ENCODE measurements around the gene SRGAP2C.
"Not testable (repeated sequence)": the region's sequence is repeated elsewhere in the genome, so short reads cannot be mapped to it uniquely, and the experiment has no call there.

DNA sequence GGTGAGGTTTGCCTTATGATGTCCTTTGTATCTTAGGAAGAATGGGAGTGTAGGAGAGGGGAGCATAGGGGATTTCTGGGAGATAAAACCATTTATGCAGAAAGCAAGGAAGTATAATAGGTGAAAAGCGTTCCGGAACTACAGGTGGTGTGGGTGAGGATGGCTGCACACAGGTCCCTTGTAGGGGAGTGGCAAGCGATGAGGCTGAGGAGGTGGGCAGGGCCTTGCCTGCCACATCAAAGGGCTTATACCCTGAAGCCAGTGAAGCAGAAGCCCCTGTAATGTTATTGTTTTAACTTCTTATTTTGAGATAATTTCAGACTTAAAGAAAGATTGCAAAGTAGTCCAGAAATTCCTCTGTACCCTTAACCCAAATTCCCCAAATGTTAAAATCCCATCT, 159.6 kb downstream of the SRGAP2C start:
- TF ChIP-seq HDAC2 (IDR thresholded peaks at IDR 0.05); POLR2A (IDR thresholded peaks at IDR 0.05; ENCODE audit: low read length): not testable (repeated sequence)
- TF ChIP-seq, protein P1, sequence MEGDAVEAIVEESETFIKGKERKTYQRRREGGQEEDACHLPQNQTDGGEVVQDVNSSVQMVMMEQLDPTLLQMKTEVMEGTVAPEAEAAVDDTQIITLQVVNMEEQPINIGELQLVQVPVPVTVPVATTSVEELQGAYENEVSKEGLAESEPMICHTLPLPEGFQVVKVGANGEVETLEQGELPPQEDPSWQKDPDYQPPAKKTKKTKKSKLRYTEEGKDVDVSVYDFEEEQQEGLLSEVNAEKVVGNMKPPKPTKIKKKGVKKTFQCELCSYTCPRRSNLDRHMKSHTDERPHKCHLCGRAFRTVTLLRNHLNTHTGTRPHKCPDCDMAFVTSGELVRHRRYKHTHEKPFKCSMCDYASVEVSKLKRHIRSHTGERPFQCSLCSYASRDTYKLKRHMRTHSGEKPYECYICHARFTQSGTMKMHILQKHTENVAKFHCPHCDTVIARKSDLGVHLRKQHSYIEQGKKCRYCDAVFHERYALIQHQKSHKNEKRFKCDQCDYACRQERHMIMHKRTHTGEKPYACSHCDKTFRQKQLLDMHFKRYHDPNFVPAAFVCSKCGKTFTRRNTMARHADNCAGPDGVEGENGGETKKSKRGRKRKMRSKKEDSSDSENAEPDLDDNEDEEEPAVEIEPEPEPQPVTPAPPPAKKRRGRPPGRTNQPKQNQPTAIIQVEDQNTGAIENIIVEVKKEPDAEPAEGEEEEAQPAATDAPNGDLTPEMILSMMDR (IDR thresholded peaks at IDR 0.05) = not testable (repeated sequence)
- TF ChIP-seq, protein P2, sequence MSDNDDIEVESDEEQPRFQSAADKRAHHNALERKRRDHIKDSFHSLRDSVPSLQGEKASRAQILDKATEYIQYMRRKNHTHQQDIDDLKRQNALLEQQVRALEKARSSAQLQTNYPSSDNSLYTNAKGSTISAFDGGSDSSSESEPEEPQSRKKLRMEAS (IDR thresholded peaks at IDR 0.05) = not testable (repeated sequence)
- TF ChIP-seq, protein P3, sequence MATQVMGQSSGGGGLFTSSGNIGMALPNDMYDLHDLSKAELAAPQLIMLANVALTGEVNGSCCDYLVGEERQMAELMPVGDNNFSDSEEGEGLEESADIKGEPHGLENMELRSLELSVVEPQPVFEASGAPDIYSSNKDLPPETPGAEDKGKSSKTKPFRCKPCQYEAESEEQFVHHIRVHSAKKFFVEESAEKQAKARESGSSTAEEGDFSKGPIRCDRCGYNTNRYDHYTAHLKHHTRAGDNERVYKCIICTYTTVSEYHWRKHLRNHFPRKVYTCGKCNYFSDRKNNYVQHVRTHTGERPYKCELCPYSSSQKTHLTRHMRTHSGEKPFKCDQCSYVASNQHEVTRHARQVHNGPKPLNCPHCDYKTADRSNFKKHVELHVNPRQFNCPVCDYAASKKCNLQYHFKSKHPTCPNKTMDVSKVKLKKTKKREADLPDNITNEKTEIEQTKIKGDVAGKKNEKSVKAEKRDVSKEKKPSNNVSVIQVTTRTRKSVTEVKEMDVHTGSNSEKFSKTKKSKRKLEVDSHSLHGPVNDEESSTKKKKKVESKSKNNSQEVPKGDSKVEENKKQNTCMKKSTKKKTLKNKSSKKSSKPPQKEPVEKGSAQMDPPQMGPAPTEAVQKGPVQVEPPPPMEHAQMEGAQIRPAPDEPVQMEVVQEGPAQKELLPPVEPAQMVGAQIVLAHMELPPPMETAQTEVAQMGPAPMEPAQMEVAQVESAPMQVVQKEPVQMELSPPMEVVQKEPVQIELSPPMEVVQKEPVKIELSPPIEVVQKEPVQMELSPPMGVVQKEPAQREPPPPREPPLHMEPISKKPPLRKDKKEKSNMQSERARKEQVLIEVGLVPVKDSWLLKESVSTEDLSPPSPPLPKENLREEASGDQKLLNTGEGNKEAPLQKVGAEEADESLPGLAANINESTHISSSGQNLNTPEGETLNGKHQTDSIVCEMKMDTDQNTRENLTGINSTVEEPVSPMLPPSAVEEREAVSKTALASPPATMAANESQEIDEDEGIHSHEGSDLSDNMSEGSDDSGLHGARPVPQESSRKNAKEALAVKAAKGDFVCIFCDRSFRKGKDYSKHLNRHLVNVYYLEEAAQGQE (IDR thresholded peaks at IDR 0.05) = not testable (repeated sequence)
